LNCaP clone FGC (cell line): ENCODE results near the gene FRYL.
"Not testable (repeated sequence)": the region's sequence is repeated elsewhere in the genome, so short reads cannot be mapped to it uniquely, and the experiment has no call there.

ENCODE experiments used
- DNase-seq: peaks from one replicate; pipeline ENCODE4 v3.0.0-alpha.2; 2011; ENCODE audit warnings: low read depth
- H3K4me3 ChIP-seq: 2 replicates; pipeline ENCODE4 v1.5.1; 2011; ENCODE audit warnings: mild to moderate bottlenecking, low read depth, low read length, control low read depth
- CTCF ChIP-seq: IDR thresholded peaks from 2 replicates; pipeline ENCODE4 v1.5.1; 2012; ENCODE audit warnings: mild to moderate bottlenecking; ENCODE audit not compliant: control insufficient read depth, insufficient read depth; ENCODE audit errors: extremely low read depth

Gene FRYL

DNA sequence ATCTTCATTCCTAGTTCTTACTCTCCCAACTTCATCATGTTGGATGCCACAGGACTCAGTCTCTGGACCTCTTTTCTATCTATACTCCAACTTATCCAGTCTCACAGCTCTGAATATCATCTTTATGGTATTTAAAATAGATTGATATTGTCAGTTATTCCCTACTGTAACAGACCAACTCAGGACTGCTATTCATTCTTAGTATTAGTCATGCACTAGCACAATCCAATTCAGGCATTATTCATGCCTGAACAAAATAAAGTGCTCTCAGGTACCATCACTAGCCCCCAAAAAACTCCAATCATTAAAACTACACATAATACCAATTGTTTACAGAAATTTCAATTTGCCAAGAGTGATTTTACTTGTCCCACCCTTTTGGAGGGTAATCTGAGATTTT lies 37.7 kb downstream of the FRYL start:
- TF ChIP-seq CTCF: no peak
- no peak for DNase-seq
- no peak overlapping the region for H3K4me3 ChIP-seq

DNA sequence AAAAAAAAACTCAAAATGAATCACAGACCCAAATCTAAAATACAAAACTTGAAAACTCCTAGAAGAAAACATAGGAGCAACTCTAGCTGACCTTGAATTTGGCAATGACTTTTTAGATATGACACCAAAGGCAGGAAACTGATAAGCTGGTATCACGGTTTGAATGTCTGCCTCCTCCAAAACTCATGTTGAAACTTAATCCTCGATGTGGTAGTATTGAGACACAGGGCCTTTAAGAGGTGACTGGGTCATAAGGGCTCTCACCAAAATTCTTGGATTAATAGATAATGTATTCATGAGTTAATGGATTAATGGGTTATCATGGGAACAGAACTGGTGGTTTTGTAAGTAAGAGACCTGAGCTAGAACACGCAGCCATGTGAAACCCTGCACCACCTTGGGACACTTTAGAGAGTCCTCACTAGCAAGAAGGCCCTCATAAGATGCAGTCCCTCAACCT lies 40.5 kb downstream of the FRYL start:
- no peak for DNase-seq
- TF ChIP-seq CTCF: no peak
- H3K4me3 ChIP-seq: no peak overlapping the region

GRCh38 chr4:48738856-48739255 lies 41.2 kb downstream of the FRYL start:
- no peak for DNase-seq
- H3K4me3 ChIP-seq: no peak overlapping the region
- no peak for TF ChIP-seq CTCF

- not testable (repeated sequence) for DNase-seq, H3K4me3 ChIP-seq
Measured at GRCh38 chr4:48728906-48729496, 51.1 kb downstream of the FRYL start.

DNA sequence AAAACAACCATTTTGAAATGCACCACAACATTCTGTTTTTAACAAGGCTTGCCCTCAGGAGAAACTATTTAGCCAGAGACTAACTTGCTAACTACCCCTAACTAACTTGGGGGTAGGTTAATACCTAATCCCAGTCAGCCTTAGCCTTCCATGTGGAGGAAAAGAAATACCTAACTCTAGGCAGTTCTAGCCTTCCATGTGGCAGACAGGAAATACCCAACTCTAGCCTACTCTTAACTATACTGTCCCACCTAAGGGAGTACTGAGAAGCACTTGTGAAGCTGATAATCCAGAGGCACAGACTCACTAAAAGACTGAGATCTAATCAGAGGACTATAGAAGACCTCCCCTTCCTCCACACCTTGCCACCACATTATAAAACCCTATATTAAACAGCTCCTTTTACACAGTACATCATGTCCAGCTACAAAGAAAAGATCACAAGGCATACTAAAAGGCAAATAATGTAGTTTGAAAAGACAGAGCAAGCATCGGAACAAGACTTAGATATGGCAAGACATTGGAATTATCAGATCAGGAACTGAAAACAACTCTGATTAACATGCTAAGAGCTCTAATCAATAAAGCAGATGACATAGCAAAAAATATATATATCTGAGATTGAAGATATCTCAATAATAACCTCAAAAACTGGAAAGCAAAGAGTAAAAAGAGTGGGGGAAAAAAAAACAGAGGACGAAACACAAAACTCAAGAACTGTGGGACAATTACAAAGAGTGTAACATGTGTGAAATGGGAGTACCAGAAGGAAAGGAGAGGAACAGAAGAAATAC lies 52.2 kb downstream of the FRYL start:
- DNase-seq: peak; percentile 6
- no peak for TF ChIP-seq CTCF
- no peak overlapping the region for H3K4me3 ChIP-seq

DNA sequence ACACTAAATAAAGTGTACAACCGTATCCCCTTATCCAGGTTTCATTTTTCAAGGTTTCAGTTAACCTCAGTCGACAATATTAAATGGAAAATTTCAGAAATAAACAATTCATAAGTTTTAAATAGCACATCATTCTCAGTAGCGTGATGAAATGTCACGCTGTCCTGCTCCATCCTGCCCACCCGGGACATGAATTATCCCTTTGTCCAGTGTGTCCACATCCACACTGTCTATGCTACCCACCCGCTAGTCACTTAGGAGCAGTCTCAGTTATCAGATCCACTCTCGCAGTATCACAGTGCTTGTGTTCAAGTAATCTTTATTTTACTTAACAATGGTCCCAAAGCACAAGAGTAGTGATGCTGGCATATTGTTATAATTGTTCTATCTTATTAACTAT lies 54.7 kb downstream of the FRYL start:
- H3K4me3 ChIP-seq: no peak overlapping the region
- no peak for DNase-seq
- TF ChIP-seq CTCF: no peak

GRCh38 chr4:48722509-48723446 lies 57.3 kb downstream of the FRYL start:
- TF ChIP-seq CTCF: no peak
- DNase-seq: peak; percentile 4
- no peak overlapping the region for H3K4me3 ChIP-seq
